Calu3 (cell line): Measurements from ENCODE around the gene MAP4K2. TPM values are rescaled to one million over a fixed set of nuclear protein-coding genes. Genes with fewer than 3 reads are reported as not detected.

Source experiments
- BruUV-seq: library from RNA; stranded (reverse); fragments of 400-500 nt; replicated peaks from 2 replicates; lab custom pipeline; 2021; lab: Mats Ljungman, UMichigan
- CTCF ChIA-PET: fragments of 300-600 bp; sonication (Branson Sonifier 250); formaldehyde crosslinking; loops from one replicate; lab custom pipeline; 2022; ENCODE audit warnings: antibody characterized with exemption; lab: Charles Lee
- DNase-seq: peaks from one replicate; pipeline ENCODE4 v3.0.0; 2022
- H3K27ac Mint-ChIP-seq: one replicate; pipeline ENCODE4 v1.8.0; 2022; ENCODE audit warnings: mixed read lengths; ENCODE audit not compliant: unreplicated experiment
- H3K27me3 Mint-ChIP-seq: one replicate; pipeline ENCODE4 v1.8.0; 2022; ENCODE audit warnings: mixed read lengths; ENCODE audit not compliant: unreplicated experiment
- H3K36me3 Mint-ChIP-seq: one replicate; pipeline ENCODE4 v1.8.0; 2022; ENCODE audit warnings: mild to moderate bottlenecking, moderate library complexity, mixed read lengths; ENCODE audit not compliant: insufficient read depth, unreplicated experiment
- H3K4me1 Mint-ChIP-seq: one replicate; pipeline ENCODE4 v1.8.0; 2022; ENCODE audit warnings: mild to moderate bottlenecking, low read depth, mixed read lengths; ENCODE audit not compliant: unreplicated experiment
- H3K4me3 Mint-ChIP-seq: one replicate; pipeline ENCODE4 v1.8.0; 2022; ENCODE audit warnings: mild to moderate bottlenecking, low read depth, moderate library complexity, mixed read lengths; ENCODE audit not compliant: unreplicated experiment
- H3K9me3 Mint-ChIP-seq: one replicate; pipeline ENCODE4 v1.8.0; 2022; ENCODE audit warnings: low read depth, mixed read lengths; ENCODE audit not compliant: unreplicated experiment
- CTCF ChIP-seq: fragments of 200-600 bp; IDR thresholded peaks from one replicate; pipeline ENCODE4 v1.8.0; 2022; ENCODE audit warnings: antibody characterized with exemption; ENCODE audit not compliant: unreplicated experiment
- intact Hi-C: fragments of 100-400 bp; cut with micrococcal nuclease; formaldehyde crosslinking; loops from one replicate; pipeline ENCODE4 v1.10.0; 2022; ENCODE audit not compliant: unreplicated experiment
- total RNA-seq: library from RNA; stranded (reverse); gene quantifications from 2 replicates; pipeline ENCODE4 v1.2.3, GENCODE V29; 2022

The MAP4K2 gene
- total RNA-seq, 1 experiment from 2014 or later, result 17.4 TPM

GRCh38 chr11:64831411-64831891 is 28.4 kb upstream of the MAP4K2 start:
- peaks cover 39% of the 10 kb centered on the region for H3K36me3 Mint-ChIP-seq
- no peak for TF ChIP-seq CTCF

GRCh38 chr11:64829536-64830251 is 26.7 kb upstream of the MAP4K2 start:
- intact Hi-C loops, result no loop called here
- TF ChIP-seq CTCF, result no peak
- Mint-ChIP-seq H3K27ac (no peak overlapping the region), H3K27me3 (no peaks in the 10 kb centered on the region), H3K36me3 (peaks cover 39% of the 10 kb centered on the region), H3K4me1 (no peaks in the 10 kb centered on the region), H3K9me3 (no peaks in the 10 kb centered on the region), H3K4me3 (no peak overlapping the region)
- CTCF ChIA-PET, result interaction anchor here (0.6 kb wide), 1 partner anchor 156 kb away, joined by 6 read pairs; no protein-coding TSS in a partner anchor
- BruUV-seq, result no TSS peak
- DNase-seq, result no peak

More at GRCh38 chr11:64831411-64831891, 28.4 kb upstream of the MAP4K2 start:
- DNase-seq, result no peak
- H3K4me3 Mint-ChIP-seq, result no peak overlapping the region
- CTCF ChIA-PET, result no interaction called here
- no TSS peak for BruUV-seq
- intact Hi-C loops, result no loop called here
- H3K27me3 Mint-ChIP-seq, result no peaks in the 10 kb centered on the region
- H3K4me1 Mint-ChIP-seq, result peaks cover 9% of the 10 kb centered on the region
- H3K9me3 Mint-ChIP-seq, result no peaks in the 10 kb centered on the region
- no peak overlapping the region for H3K27ac Mint-ChIP-seq

GRCh38 chr11:64827451-64827839 is 24.4 kb upstream of the MAP4K2 start:
- Mint-ChIP-seq H3K4me1 (no peaks in the 10 kb centered on the region), H3K4me3 (no peak overlapping the region), H3K27me3 (no peaks in the 10 kb centered on the region), H3K36me3 (peaks cover 37% of the 10 kb centered on the region), H3K9me3 (no peaks in the 10 kb centered on the region), H3K27ac (no peak overlapping the region)
- TF ChIP-seq CTCF, result no peak
- no TSS peak for BruUV-seq
- DNase-seq, result no peak
- intact Hi-C loops, result no loop called here
- CTCF ChIA-PET, result no interaction called here

- Mint-ChIP-seq H3K4me1 (no peaks in the 10 kb centered on the region), H3K27ac (no peak overlapping the region), H3K4me3 (no peak overlapping the region), H3K27me3 (no peaks in the 10 kb centered on the region), H3K36me3 (peaks cover 37% of the 10 kb centered on the region), H3K9me3 (no peaks in the 10 kb centered on the region)
- no peak for TF ChIP-seq CTCF
- intact Hi-C loops, result no loop called here
- BruUV-seq, result no TSS peak
- no peak for DNase-seq
- CTCF ChIA-PET, result interaction anchor here (0.6 kb wide), 1 partner anchor 189 kb away, joined by 3 read pairs; no protein-coding TSS in a partner anchor
Measured at GRCh38 chr11:64826578-64827450, 23.8 kb upstream of the MAP4K2 start.
